GM18520 (cell line): ENCODE measurements around the gene CD82.

ENCODE experiments used
- ATAC-seq: cut with Tn5 transposase; IDR thresholded peaks from one replicate; pipeline ENCODE4 v1.9.1; 2021; ENCODE audit not compliant: unreplicated experiment

The CD82 gene

DNA sequence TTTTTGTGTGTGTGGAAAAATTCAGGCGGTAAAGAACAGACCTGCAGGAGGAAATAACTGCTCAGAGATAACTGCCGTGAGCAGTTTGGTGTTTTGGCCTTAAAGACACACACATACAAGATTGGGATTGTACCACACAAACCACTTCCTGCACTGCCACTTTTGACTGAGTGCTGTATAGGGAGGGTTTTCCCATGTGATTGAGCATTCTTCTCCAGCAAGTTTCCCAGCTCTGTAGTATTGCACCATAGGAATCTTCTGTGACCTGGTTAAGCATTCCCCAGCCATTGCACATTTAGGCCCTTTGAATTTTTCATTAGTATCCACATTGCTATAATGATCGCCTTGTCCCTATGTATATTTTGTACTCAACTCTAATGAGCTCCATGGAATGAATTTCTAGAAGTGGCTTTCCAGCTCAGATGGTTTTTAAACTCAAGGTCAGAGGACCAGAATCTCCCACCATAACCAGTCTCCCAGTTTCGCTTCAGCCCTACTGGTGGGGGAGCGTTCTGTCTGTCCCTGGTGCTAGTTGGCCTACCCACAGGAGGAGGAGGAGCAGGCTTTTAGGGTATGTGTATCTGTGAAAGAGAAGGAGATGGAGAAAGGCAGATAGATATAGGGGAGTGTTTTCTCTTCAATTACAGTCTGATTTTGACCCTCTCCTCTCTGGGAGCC lies 9.3 kb downstream of the CD82 start:
- ATAC-seq, result peak; percentile 50

DNA sequence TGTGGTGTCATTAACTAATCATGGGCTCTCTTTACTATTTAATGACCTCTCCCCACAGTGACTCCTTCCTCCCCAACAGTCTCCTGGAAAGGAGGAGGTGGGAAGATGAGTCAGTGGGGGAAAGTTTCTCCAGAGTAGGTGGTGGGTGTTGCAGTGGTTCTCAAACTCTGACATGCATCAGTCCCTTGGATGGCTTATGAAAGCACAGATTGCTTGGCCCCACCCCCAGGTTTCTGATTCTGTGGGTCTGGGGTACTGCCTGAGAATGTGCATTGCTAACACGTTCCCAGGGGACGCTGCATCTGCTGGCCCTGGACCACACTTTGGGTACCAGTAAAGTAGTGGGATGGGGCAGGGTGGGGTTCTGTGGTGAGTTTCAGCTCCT lies 9.8 kb downstream of the CD82 start:
- no peak for ATAC-seq

- ATAC-seq, result no peak
These were observed 10.5 kb downstream of the CD82 start for GRCh38 chr11:44575962-44576361.

DNA sequence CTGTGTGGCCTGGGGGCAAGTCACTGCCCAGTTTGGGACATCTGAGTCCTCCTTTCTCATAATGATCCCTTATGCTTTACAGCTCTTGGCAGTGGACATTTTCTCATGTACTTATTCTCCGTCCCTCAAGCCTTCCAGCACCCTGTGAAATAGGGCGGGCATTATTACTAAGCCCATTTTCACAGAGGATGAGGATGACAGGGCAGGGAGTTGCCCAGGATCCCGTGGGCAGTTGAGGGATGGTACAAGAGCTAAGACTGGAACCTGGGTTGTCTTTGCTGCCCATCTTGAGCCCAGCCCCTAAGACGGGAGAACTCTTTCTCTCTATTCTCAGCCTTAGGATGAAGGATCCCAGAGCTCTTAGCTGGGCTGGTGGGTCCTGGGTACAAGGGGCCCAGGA lies 11.2 kb downstream of the CD82 start:
- ATAC-seq, result no peak

DNA sequence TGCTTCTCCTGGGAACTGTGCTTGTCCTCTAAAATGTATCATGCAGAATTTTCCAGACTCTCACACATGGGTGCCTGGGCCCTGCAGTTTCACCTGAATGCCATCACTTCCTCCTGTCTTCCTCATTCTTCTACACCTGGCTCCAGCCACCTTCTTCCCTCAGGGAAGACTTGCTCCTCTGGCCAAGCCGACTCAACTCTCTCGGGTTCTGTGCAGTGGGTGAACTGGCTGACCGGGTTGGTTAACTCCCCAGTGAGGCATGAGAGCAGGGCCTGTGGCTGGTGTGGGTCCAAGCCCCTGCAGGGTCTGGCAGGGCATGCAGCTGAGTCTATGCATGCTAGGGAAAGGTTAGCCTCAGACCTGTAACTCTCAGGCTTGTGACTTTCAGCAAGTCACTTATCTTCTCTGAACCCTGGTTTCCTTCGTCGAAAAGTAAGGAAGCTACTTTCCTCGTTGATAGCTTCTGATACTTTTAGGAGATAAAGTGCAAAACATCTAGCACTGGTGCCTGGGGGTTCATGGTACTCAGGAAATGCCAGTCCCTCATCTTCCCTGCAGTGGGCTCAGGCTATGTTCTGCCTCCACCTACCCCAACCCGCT lies 11.9 kb downstream of the CD82 start:
- ATAC-seq, result no peak

GRCh38 chr11:44578279-44578678 lies 12.8 kb downstream of the CD82 start:
- peak; percentile 30 for ATAC-seq

- ATAC-seq, result no peak
These were observed 13.9 kb downstream of the CD82 start for GRCh38 chr11:44579302-44579761.

DNA sequence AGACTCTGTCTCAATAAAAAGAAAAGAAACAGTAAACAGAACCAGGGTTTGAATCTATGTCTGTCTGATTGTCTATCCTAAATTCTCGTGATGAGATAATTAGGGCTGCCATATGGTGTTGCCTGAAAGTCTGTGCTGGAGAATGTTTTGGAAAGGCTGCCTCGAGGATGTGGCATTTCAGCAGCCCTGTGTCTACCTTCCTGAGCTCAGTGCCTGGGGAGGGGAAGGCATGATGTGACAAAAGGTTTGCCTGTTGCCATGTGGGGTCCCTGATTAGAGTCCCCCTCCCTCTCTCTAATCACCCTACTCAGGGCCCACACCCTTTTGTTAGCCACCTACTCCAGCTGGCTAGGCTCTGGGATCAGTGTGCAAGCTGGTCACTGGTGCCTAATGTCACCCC lies 15.2 kb downstream of the CD82 start:
- ATAC-seq, result no peak

DNA sequence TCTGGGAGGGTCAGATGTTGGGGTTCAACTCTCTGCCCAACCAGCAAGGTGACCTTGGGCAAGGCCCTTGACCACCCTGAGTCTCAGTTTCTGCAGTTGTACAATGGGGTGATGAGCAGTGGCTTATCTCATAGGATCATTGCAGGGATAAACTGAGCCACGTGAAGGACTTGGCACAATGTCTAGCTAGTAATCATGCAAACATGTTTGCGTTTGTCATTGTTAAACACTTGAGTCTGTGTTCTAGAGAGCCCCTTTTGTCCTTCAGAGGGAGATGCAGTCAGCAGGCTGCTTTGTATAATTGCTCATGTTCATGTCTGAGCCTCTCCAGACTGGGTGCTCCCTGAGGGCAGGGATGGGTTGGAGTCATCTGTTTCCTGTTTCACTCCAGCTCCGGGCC lies 15.8 kb downstream of the CD82 start:
- no peak for ATAC-seq

DNA sequence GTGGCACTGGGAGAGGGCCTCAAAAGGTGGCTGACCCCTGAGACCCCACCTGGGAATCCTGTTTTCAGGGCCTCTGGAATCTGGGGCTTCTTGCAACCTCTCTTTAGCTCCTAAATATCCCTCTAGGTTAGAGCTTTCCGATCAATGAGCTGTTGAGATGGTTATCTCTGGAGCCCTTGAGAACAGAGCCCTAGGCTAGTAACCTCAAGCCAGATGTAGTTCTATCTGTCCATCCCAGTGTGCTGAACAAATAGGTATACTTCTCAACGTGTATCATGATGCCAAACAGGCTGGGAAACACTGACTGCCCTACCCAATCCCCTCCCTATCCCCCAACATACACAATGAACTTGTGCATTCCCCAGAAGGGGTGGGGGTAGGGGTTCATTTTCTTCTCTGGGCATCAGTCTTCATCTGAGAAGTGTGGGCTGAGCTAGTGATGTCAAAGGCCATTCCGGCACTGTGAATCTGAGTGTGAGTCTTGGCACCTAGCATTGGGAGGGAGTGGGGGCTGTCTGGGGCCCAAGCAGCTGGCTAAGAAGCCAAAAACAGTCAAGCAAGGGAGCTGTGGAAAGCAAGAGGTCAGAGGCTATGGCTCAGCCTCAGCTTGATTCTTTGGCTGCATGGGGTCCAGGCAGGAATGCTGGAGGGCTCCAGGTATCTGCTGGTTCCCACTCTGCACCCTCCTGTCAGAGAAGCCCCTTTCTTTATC lies 17.3 kb downstream of the CD82 start:
- ATAC-seq, result no peak

- ATAC-seq, result no peak
These were observed 17.8 kb downstream of the CD82 start for GRCh38 chr11:44583353-44583669.

DNA sequence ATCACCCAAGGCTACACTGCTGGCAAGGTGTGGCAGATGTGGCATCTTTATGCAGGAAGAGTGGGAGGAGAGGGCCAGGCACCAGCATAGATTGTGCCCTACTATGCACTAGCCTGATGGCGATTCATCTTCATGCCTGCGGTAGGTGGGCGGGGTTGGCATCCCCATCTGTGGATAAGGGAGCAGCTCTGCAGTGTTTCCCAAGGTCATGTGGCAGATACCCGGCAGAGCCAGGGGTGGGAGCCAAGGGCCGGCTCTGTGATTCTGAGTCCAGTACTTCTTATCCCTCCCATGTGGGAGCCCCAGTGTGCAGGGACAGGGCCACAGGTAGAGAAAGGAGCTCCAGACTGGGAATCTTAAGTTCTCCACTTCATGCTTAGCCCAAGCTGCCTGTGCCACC lies 20.0 kb downstream of the CD82 start:
- ATAC-seq, result no peak

- ATAC-seq, result no peak
These were observed 23.8 kb downstream of the CD82 start for GRCh38 chr11:44589301-44589700.

DNA sequence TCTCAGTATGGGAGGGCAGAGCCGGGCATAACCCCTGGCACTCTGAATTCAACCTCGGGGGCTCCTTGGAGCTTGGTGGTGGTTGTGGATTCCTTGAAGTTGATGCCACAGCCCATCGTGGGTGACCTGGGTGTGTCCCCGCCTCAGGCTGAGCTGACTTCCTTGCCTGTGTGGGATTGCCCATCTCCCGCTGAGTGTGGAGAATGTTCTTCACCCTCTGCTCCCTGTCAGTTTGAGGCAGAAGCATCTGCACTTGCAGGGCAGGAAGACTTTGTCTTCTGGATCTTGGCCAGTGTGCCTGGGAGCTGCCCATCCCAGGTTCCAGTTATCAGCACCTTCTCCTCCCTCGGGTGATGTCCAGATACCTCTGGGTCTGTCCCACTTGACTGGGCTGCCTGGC lies 25.3 kb downstream of the CD82 start:
- ATAC-seq, result no peak

- ATAC-seq, result no peak
These were observed 26.1 kb downstream of the CD82 start for GRCh38 chr11:44591557-44591956.

GRCh38 chr11:44592125-44592940 lies 26.9 kb downstream of the CD82 start:
- no peak for ATAC-seq

DNA sequence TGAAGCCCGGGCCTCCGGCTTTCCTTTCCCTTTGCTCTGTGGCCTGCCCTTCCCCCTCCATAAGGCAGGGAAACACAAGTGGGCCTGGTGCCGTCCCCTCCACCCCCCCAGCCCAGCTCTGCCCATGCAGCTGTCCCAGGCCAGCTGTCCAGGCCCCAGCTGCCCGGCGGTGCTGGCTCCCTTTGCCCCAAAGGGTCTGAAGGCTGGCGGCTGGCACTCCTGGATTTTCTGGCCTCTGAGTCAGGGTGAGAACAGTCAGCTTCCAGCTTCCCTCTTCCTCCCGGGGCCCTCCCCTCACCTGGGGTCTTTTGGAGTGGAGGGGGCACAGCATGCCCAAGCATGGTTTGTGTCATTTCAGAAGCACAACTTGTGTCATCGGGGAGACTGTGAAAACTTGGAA lies 27.8 kb downstream of the CD82 start:
- ATAC-seq, result no peak

DNA sequence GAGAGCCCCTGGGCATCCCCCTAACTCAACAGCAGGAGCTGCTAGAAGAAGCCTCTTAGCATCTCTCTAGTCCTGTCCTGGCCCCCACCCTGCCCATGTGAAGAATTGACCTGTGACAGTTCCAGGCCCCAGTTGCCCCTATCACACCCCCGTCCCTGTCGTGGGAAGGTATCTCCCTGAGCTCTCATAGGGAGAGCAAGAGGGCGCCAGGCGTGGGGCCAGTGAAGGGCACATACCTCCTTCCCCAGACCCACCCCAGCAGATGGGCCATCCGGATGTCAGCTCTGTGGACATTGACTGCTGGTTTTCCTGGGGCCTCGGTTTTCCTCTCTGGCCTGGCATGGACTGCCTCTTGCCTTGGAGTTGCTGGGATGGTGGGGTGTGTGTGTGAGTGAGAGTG lies 29.5 kb downstream of the CD82 start:
- no peak for ATAC-seq

- ATAC-seq, result no peak
These were observed 30.5 kb downstream of the CD82 start for GRCh38 chr11:44595964-44596381.

GRCh38 chr11:44596525-44597276 lies 31.2 kb downstream of the CD82 start:
- ATAC-seq, result no peak
